HG03064 (cell line): ENCODE measurements around the gene TRPV6.

ENCODE experiments used
- ATAC-seq: cut with Tn5 transposase; IDR thresholded peaks from one replicate; pipeline ENCODE4 v1.9.1; 2021; ENCODE audit warnings: low read depth; ENCODE audit not compliant: unreplicated experiment

The TRPV6 gene

DNA sequence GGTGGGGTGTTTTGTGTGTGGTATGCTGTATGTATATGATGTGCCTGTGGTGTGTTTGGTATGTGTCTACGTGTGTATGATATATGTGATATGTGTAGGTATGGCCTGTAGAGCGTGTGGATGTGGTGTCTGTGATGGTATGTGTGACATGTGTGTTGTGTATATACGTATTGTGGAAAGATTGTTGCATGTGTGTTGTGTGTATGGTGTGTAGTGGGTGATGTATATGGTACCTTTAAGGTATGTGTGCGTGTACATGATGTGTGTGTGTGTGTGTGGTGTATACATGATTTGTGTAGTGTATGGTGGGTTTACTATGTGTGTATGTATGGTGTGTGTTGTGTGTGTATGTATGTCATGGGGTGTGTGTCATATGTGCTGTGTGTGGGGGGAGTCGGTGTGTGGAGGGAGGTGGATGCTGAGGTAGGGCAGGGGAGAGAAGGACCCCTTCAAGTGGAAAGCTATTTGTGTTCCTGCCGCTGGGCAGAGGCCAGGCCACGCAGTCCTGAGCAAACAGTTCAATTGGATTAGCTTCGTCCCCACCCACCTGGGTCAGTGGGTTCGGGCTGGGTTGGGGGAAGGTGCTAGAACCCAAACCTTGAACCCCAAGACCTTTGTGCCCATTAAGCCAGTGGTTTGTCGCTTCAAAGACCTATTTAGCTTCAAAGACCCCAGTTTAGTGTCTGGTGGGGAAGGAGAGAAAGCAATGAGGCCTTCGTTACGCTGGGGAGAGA lies 1.9 kb upstream of the TRPV6 start:
- ATAC-seq, result no peak

DNA sequence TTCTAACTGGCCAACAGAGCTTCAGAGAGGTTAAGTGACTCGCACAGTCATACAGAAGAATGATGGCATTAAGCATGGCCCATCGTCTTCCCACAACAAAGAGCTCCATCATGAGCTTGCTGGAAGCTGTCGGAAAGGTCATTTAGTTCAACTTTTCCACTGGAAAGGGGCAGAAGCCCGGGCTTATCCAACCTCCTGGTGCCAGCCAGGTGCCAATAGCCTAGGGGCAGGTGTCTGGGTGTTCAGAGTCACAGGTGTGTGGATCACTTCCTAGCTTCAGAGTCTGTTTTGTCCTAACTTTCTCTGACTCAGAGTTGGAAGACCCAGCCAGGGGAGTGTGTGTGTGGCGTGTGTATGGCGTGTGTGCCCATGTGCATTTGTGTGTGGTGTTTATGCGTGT lies 1.3 kb upstream of the TRPV6 start:
- no peak for ATAC-seq

- ATAC-seq, result no peak
Measured at GRCh38 chr7:142884286-142884640, 1.3 kb downstream of the TRPV6 start.

GRCh38 chr7:142883571-142884285 lies 1.8 kb downstream of the TRPV6 start:
- no peak for ATAC-seq

GRCh38 chr7:142883145-142883544 lies 2.4 kb downstream of the TRPV6 start:
- ATAC-seq, result no peak

GRCh38 chr7:142882338-142882678 lies 3.2 kb downstream of the TRPV6 start:
- ATAC-seq, result no peak

- ATAC-seq, result no peak
Measured at GRCh38 chr7:142881586-142882337, 3.8 kb downstream of the TRPV6 start.

- peak; percentile 65 for ATAC-seq
Measured at GRCh38 chr7:142880876-142881505, 4.6 kb downstream of the TRPV6 start.

GRCh38 chr7:142879060-142879459 lies 6.5 kb downstream of the TRPV6 start:
- ATAC-seq, result no peak

GRCh38 chr7:142878315-142878714 lies 7.2 kb downstream of the TRPV6 start:
- ATAC-seq, result no peak

GRCh38 chr7:142876991-142877910 lies 8.3 kb downstream of the TRPV6 start:
- ATAC-seq, result no peak

DNA sequence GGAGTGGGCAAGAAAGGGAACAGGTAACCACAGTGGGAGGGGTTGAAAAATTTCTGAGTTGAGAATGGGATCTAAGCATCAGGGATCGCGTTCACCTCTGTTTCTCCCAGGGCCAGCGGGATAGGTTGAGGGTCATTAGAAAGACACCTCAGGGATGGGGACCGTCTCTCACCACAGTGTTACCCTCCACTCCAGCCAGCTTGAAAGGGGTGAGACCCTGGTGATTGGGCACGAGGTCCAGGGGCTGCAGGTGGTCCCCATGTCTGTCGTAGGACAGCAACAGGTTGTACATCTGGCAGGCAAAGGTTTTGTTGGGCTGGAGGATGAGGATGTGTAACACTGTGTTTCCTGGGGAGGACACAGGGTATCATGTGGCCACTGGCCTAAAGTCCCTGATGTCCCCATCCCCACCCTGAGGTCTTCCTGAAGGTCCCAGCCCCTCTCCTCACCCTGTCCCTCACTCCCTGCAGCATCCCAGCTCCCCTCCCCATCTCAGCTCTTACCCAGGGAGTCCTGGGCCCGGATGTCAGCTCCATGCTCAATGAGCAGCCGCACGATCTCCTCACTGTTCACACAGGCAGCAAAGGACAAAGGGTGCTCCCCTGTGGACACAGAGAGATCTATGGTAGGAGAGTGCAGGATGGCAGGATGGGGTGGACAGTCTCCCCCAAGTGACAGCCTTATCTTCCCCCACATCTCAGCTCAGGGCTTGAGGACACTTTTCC lies 9.1 kb downstream of the TRPV6 start:
- ATAC-seq, result no peak

GRCh38 chr7:142875456-142875855 lies 10.1 kb downstream of the TRPV6 start:
- ATAC-seq, result no peak

GRCh38 chr7:142874837-142875236 lies 10.7 kb downstream of the TRPV6 start:
- no peak for ATAC-seq

DNA sequence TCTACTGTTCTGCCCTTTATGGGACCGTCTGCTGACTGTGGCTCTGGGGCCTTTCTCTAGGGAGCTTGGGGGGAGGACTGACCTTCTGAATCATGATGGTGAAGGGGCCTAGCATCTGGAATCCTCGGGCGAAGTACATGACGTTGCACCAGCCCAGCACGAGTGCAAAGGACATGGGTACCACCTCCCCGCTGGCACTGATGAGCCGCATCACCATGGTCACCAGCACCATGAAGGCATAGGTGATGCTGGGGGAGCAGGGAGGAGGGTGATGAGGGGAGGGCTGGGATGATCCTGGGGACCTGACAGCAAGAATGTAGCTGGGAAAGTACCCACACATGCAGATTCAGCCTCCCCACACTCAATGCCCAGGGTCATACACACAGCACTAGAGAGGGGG lies 11.1 kb downstream of the TRPV6 start:
- no peak for ATAC-seq

DNA sequence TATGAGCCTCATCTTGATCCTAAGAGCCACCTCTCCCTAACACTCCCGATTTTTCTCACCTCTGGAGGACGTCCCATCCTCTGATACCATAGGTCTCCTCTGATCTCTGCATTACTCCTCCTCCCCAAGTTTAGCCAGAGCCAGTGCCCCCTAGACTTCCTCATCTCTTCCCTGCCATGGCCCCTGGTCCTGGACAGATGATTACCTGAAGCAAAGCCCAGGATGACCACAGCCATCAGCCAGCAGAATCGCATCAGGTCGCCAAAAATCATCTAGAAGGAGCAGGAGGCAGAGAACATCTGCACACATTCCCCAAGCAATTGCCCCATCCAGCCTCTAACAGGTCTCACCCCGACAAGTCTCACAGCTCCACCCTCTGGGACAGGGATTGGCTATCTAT lies 11.7 kb downstream of the TRPV6 start:
- no peak for ATAC-seq

DNA sequence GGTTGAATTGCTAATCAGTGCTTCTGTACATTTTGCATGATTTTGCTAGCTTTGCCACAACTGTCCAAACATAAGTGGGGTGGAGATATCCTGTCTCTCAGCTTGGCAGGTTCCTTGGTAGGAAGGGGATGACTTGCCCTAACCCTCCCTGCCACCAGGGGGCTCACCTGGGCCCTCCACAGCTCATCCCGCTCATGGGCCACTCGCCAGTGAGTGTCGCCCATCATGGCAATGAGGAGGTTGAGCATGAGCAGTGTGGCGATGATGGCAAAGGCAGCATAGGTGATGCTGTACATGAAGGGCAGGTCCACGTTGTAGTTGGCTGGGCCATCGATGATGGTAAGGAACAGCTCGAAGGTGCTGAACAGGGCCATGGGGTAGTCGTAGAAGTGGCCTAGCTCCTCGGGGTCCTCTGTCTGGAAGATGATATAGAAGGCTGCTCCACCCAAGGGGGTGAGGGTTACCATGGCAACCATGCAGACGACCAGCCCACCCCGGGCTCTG lies 12.2 kb downstream of the TRPV6 start:
- ATAC-seq, result no peak

DNA sequence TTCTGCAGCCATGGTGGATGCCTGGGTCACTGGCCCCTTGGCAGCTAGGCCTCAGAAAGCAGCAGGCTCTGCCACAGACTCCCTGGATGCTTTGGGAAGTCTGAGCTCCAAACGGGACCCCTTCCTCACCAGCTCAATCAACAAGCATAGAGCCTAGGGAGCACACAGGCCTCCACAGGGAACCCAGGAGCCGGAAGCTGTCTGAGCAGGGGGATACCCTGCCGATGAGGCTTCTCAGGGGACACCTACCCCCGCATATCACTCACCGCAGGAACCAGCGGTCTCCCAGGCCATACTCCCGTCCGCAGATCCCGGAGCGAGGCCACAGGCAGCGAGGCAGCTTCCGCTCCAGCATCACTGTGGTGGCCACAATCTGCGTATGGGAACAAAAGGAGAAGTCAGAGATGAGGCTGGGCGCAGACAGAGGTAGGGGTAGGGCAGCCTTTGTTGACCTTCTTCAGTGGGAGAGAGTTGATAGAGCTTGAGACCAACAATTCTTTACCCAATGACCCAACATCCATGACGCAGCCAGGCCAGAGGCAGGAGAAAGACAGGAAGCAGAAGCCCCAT lies 13.4 kb downstream of the TRPV6 start:
- no peak for ATAC-seq
